Astrocyte of the spinal cord (primary cell): Measurements from ENCODE around the gene MTG2.

Experiments used
- DNase-seq: peaks from one replicate; pipeline ENCODE4 v3.0.0; 2011; ENCODE audit warnings: low read depth, low spot score
- H3K4me3 ChIP-seq: 2 replicates; pipeline ENCODE4 v1.5.1; 2011; ENCODE audit warnings: low read depth, mild to moderate bottlenecking, low read length, moderate library complexity
- in situ Hi-C: cut with HindIII; loops from 2 replicates; pipeline ENCODE4 v1.10.0; 2017; ENCODE audit warnings: low sequenced_read_pairs
- TF ChIP-seq, protein P1 (sequence below): IDR thresholded peaks from 2 replicates; pipeline ENCODE4 v1.5.1; 2012; ENCODE audit warnings: low read depth, mild to moderate bottlenecking, low read length, inconsistent platforms

MTG2 gene

DNA sequence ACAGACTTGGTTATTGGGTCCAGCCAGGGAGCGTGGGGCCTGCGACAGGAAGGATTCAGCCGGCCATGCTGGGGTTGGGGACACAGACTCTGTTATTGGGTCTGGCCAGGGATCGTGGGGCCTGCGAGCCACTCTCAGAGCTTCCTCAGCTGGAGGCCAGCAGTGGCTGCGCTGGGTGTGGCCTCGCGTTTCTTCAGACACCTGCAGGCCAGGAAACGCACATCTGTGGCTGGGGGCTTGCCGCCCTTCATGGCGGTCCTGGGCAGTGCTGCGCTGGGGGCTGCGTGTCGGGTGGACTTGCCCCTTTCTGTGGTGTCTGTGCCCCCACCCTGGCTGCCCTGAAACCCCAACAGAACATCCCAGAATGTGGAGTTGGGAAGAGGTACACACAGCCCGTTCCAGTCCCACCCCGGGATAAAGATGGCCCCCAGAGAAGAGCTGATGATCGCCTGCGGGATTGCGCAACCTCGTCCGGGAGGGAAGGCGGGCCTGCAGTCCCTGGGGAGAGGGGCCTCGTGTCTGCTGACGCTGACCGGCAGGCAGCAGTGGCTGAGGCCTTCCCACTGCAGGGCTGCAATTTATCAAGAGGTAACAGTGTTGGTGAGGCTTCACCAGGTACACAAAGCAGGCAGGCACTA is 16.9 kb upstream of the MTG2 start:
- in situ Hi-C loops: no loop called here
- H3K4me3 ChIP-seq: no peak overlapping the region
- TF ChIP-seq, protein P1, sequence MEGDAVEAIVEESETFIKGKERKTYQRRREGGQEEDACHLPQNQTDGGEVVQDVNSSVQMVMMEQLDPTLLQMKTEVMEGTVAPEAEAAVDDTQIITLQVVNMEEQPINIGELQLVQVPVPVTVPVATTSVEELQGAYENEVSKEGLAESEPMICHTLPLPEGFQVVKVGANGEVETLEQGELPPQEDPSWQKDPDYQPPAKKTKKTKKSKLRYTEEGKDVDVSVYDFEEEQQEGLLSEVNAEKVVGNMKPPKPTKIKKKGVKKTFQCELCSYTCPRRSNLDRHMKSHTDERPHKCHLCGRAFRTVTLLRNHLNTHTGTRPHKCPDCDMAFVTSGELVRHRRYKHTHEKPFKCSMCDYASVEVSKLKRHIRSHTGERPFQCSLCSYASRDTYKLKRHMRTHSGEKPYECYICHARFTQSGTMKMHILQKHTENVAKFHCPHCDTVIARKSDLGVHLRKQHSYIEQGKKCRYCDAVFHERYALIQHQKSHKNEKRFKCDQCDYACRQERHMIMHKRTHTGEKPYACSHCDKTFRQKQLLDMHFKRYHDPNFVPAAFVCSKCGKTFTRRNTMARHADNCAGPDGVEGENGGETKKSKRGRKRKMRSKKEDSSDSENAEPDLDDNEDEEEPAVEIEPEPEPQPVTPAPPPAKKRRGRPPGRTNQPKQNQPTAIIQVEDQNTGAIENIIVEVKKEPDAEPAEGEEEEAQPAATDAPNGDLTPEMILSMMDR: no peak
- DNase-seq: no peak

DNA sequence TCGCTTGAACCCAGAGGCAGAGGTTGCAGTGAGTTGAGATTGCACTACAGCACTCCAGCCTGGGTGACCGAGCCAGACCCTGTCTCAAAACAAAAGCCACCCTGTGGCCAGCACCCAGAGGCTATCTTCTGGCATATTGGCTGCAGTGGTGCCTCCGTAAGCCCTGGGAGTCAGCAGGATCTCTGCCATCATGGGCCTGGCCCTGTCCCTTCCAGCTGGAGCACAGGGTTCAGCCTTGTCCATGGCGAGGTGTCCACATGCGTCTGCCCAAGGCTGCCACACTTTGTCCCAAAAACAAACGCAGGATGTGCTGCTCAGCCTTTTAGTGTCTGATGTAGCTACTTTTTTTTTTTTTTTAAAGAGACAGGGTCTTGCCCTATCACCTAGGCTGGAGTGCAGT is 15.4 kb upstream of the MTG2 start:
- no peak overlapping the region for H3K4me3 ChIP-seq
- DNase-seq: no peak
- TF ChIP-seq, protein P1: no peak
- in situ Hi-C loops: no loop called here

DNA sequence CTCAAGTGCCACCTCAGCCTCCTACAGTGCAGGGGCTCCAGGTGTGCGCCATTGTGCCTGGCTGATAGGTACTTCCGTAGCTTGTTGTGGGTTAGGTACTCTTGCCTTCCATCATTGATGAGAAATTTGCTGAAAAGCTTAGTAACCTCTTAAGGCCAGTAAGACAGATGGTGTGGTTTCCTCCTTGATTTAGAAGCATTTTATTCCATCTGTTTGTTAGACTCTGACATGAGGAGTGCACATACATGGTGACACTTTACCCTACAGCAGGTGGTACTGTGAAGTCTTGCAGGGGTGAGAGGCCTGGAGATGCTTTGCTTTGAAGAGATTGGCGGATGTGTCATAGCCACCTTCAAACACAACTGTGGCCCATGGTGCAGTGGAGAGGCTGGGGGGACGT is 14.8 kb upstream of the MTG2 start:
- no peak for DNase-seq
- in situ Hi-C loops: no loop called here
- TF ChIP-seq, protein P1: no peak
- no peak overlapping the region for H3K4me3 ChIP-seq

DNA sequence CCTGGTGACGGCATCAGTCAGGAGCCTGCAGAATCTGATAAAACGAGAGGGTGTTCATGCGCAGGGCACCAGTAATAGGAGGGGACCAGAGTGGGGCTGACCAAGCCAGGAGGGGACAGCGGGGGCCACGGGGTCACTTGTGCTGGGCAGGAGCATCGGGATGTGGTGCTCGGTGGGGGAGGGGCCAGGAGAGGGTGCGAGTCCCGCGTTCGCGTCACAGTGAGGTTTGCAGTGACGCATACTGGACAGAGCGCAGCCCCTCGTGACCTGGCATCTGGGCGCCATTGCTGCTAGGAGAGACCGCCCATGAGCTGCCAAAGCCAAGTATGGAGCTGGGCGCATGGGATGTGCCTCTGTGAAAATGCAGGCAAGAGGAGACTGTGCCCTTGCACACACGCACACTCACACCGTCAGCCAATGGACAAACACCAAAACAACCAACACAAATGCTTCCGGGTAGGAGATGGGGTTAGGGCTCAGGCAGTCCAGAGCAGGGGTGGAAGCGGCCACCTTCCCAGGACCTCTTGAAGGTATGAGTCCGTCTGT is 13.9 kb upstream of the MTG2 start:
- DNase-seq: no peak
- TF ChIP-seq, protein P1: no peak
- in situ Hi-C loops: no loop called here
- no peak overlapping the region for H3K4me3 ChIP-seq

DNA sequence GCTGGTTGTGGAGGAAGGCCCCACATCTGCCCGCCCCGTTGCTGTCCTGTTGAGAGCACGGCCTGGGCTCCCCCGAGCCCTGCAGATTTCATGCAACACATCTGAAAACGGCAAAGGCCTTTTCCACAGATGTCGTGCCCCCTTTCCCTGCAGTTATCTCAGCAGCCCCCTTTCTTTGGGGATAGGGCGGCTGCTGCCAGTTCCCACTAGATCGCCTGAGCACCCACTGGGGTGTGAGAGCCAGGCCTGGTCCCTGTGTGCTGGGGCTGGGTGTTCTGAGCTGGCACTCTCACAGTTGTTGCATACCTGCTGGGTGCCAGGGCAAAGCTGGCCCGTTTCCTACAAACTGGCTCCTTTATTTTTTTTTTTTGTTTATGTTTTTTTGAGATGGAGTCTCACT is 12.3 kb upstream of the MTG2 start:
- DNase-seq: no peak
- in situ Hi-C loops: no loop called here
- TF ChIP-seq, protein P1: no peak
- no peak overlapping the region for H3K4me3 ChIP-seq

DNA sequence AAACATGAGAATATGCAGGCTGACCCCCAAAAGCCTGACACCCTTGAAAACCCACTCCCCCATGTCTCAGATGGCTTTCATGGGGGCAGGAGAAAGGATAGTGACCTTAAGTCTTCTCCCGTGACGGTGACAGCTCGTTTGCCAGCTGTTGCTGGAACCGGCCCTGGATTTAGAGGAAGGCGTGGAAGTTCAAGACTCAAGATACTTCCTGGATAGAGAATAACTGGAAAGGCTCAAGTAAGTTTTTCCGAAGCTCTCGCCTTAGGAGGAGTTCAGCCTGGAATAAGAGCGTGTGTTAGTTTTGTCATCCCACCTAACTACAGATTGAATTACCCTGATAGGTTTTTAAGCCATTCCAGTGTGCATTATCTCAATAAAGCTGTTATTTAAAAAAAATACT is 11.6 kb upstream of the MTG2 start:
- TF ChIP-seq, protein P1: no peak
- in situ Hi-C loops: no loop called here

More for the DNA sequence above, 11.6 kb upstream of the MTG2 start:
- no peak for DNase-seq
- no peak overlapping the region for H3K4me3 ChIP-seq
